ENCODE results near the gene DIPK2A.

Gene DIPK2A

DNA sequence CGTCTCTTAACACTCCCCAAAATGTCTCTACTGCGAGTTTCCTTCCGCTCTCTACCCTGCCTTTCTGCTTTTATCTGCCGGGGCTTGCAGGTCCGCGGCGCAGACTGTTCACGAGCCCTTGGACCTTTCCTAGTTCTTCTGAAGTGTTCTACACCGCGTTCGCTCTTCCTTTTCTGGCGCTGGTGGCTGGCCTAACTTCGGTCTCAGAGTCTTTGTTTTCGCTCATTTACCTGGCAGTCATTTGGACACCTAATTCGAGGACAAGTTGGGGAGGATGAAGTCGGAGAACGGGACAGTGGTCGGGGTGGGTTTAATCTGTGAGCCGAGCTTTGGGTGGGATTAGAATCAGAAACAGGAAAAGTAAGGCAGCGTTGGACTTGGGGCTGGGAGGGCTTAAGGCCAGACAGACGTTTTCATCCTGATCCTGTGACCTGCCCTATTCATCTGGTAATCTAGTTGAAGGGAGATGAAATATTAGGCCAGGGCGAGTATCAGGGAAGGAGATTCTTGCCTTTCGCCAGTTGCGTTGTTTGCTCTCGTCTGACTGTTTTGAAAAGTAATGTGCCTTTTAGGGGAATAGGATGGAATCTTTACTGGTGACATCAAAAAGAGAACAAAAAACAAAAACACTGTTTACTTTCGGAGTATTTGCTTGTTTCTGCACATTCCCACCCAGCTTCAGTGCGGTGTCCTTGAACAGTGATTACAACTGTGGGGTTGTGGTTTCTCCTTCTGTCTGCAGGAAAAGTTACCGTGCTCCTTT is 1.8 kb downstream of the DIPK2A start:
- DNase-seq: no peak
- in situ Hi-C loops (cut with MboI; ENCODE audit: low pct_unique_long_range_greater_than_20kb, low sequenced_read_pairs): no loop called here

DNA sequence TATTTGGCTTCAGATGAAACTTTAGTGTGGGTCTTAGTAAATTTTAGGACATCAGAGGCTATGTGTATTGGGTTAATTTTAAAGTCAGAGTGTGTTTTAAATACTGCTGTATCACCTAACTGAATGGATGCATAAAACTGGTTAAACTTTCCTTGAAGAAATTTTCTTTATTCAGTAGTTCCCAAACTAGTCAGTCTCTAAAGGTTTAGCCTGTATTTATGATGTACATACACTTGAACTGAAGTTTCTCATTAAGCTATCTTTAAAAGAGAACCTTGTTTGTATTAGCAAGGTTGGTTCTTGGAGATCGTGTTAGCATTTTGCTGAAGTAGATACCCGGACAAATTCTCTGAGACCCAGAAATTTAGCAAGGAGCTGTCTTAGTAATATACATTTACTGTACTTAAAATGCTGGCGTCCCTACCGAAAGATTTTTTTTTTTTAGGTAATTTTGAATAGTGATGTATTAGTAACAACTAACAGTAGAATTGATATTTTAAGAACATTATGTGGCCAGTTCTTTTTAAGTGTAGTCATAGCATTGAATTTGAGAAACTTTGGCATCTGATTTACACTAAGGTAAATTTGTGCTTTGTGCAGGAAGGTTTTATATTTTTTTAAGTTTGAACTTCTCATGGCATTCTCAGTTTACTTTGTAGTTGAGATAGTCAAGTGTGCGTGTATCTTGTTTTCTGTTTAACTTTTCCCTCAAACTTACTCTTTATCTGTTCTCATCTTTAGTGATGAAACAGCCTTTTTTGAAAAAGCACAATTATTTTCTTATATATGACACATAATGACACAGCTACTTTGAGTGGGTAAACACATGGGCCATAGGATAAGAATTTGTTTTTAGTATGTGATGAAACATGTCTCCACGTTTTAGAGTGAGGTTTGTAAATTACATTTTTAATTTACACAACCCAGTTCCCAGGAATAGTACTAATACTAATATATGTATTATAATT is 2.9 kb downstream of the DIPK2A start:
- no peak for DNase-seq
- in situ Hi-C loops (cut with MboI; ENCODE audit: low pct_unique_long_range_greater_than_20kb, low sequenced_read_pairs): no loop called here

GRCh38 chr3:143975554-143976152 is 4.0 kb downstream of the DIPK2A start:
- peak; percentile 58 for DNase-seq
- in situ Hi-C loops (cut with MboI; ENCODE audit: low pct_unique_long_range_greater_than_20kb, low sequenced_read_pairs): no loop called here

DNA sequence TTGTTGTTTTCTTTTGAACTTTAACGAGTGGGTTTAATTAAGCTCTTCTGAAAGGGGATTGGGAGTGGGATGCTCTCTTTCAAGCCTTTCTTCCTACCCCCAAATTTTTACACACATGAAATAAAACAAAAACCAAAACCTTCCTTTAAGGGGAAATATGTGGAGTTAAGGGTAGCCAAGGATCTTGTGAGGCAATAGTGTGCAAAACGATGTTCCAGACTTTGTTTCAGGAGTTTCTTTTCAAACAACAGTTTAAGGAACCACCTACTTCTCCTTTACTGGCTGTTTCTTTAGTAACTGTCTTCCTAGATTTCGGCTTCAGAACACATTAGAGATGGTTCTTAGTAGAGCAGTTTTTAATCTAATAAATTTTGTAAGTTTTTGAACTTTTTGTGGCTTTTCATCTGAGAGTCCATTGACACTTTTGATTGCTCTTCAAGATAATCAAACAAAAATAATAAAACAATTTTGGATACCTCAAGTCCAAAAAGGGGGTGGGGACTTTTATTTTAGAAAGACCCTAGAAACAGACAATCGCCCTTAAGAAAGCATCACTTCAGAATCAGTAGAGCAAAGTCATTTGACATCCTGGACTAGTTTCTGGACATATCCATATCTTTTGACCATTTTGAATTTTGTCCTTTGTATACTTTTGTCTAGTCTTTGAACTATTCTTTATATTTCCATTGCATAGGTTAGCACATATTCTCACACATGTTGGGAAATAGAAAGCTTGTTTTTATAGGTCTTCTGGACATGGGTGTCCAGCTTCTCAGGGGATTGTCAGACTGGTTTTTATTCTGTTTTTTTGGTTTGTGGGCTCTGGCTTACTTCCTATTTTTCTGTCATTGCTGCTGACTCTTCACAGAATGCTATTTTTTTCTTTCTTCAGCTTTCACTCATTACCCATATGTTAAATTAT is 6.0 kb downstream of the DIPK2A start:
- in situ Hi-C loops (cut with MboI; ENCODE audit: low pct_unique_long_range_greater_than_20kb, low sequenced_read_pairs): no loop called here

GRCh38 chr3:143978263-143978631 is 6.6 kb downstream of the DIPK2A start:
- in situ Hi-C loops (cut with MboI; ENCODE audit: low pct_unique_long_range_greater_than_20kb, low sequenced_read_pairs): no loop called here

More for the DNA sequence above, 6.0 kb downstream of the DIPK2A start:
- peak; percentile 63 for DNase-seq

DNA sequence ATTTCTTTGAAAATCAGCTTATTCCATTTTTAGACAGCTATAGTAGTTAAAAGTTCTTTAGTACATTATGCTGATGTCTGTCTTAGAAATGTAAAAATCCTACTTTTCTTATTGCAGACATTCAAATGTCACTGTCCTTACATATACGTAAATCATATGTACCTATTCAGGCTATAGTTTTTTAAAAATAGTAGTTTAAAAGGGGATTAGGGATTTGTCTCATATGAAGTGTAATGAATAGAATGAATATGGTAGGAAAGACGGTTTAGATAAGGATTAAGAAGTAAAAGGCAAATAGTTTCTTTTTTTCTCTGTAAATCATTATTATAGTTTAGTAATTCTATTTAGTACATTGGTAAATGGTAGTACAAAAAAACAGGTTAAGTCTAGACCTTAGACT is 7.4 kb downstream of the DIPK2A start:
- in situ Hi-C loops (cut with MboI; ENCODE audit: low pct_unique_long_range_greater_than_20kb, low sequenced_read_pairs): no loop called here
- no peak for DNase-seq

More at GRCh38 chr3:143978263-143978631, 6.6 kb downstream of the DIPK2A start:
- no peak for DNase-seq

DNA sequence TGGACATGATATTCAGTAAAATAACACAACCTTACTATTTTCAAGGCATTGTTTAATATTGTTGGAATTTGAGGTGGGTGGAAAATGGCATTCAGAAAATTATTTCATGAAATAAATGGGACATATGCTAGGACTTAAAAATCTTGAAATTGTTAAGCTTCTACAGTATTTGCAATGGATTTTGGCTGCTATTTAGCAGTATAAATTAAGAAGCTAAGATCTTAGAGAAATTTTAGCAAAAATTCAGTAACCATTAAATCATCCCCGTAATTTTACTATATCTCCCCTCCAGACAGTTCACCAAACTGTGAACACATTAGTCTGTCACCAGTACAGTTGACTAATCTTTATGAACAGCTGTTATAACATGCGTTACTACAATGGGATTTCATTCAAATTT is 8.2 kb downstream of the DIPK2A start:
- in situ Hi-C loops (cut with MboI; ENCODE audit: low pct_unique_long_range_greater_than_20kb, low sequenced_read_pairs): no loop called here

DNA sequence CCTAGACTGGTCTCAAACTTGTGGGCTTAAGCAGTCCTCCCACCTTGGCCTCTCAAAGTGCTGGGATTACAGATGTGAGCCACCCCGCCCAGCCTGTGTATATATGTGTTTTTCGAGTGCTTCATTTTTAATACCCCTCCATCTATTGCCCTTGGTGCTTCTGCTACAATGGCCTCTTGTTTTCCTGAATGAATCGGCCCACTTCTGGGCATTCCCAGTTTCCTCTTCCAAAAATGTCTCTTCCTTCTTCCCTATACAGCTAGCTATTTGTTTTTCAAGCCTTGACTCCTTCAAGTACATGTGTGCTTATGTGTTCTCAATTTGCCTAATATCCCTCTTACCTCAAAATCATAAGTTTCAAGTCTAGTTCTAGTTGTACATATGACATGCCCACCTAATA is 16.7 kb downstream of the DIPK2A start:
- in situ Hi-C loops (cut with MboI; ENCODE audit: low pct_unique_long_range_greater_than_20kb, low sequenced_read_pairs): no loop called here
- DNase-seq: no peak

More for the DNA sequence above, 8.2 kb downstream of the DIPK2A start:
- DNase-seq: no peak

- in situ Hi-C loops (cut with MboI; ENCODE audit: low pct_unique_long_range_greater_than_20kb, low sequenced_read_pairs): no loop called here
- no peak for DNase-seq
Observed at GRCh38 chr3:143989461-143989860, 17.8 kb downstream of the DIPK2A start.

DNA sequence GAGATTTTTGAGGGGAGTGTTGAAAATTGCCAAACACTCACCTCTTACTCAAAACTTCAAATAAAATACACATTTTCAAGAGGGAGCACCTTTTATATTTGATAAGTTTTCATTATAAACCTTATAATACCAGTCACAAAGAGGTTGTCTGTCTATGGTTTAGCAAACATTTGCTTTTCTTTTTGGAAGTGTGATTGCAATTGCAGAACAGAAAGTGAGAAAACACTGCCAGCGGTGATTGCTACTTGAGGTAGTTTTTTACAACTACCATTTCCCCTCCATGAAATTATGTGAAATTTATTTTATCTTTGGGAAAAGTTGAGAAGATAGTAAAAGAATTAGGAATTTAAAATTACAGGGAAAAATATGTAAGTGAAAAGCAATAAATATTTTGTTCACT is 20.1 kb downstream of the DIPK2A start:
- DNase-seq: no peak
- in situ Hi-C loops (cut with MboI; ENCODE audit: low pct_unique_long_range_greater_than_20kb, low sequenced_read_pairs): no loop called here

- in situ Hi-C loops (cut with MboI; ENCODE audit: low pct_unique_long_range_greater_than_20kb, low sequenced_read_pairs): no loop called here
- DNase-seq: no peak
Observed at GRCh38 chr3:143998266-143998665, 26.6 kb downstream of the DIPK2A start.

- DNase-seq: no peak
- in situ Hi-C loops (cut with MboI; ENCODE audit: low pct_unique_long_range_greater_than_20kb, low sequenced_read_pairs): no loop called here
Observed at GRCh38 chr3:144003051-144003450, 31.4 kb downstream of the DIPK2A start.

GRCh38 chr3:144010371-144010770 is 38.7 kb downstream of the DIPK2A start:
- no peak for DNase-seq
- in situ Hi-C loops (cut with MboI; ENCODE audit: low pct_unique_long_range_greater_than_20kb, low sequenced_read_pairs): no loop called here

- in situ Hi-C loops (cut with MboI; ENCODE audit: low pct_unique_long_range_greater_than_20kb, low sequenced_read_pairs): no loop called here
- DNase-seq: no peak
Observed at GRCh38 chr3:144011251-144011799, 39.7 kb downstream of the DIPK2A start.

DNA sequence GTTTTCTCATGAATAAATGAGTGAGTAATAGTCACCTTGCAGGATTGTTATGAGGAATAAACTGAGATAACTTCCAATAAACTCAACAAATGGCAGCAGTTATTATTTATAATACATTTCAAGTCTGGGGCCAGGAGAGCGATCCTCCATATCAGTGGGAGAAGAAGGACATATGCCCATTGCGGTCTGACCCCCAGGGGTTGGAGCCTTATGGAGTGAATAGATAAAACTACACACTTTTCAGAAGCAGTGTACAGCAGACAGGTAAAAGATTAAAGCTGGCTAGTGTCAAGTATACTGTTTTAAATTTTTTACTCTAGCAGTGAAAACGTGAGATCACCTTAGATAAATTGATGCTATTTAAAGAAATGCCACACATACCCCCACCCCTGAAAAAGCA is 43.5 kb downstream of the DIPK2A start:
- in situ Hi-C loops (cut with MboI; ENCODE audit: low pct_unique_long_range_greater_than_20kb, low sequenced_read_pairs): no loop called here
- DNase-seq: no peak

DNA sequence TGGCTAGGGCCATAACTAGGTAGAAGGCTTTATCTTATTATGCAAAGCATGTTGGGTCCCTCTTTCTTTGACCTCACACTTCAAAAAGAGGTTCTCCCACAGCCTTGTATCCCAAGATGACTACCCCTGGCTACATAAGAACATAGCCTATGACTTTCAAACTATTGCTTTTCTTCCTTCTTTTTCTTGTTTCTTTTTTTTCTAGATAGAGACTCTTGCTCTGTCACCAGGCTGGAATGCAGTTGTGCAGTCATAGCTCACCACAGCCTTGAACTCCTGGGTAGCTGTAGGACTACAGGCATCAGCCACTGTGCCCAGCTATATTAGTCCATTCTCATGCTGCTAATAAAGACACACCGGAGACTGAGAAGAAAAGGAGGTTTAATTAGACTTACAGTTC is 47.2 kb downstream of the DIPK2A start:
- in situ Hi-C loops (cut with MboI; ENCODE audit: low pct_unique_long_range_greater_than_20kb, low sequenced_read_pairs): no loop called here
- no peak for DNase-seq

All from KBM-7 (cell line).